ENCODE results near the gene SORCS1.

The SORCS1 gene

DNA sequence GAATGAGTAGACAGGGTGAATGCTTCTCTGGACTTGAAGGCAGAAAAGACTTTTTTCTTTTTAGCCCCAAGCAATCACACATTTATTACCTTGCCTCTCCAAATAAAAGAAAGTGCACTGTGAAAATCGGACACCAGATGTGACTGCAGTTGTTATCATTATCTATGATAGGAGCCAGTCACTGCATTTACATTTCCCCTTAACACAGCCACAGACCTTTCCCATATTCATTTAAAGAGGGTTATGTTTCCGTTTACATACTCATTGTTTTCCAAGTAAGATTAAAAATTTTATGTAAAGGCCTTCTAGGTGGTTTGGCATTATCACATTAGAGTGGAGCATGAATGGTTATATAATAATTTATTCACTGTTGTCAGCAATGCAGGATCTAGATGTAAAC is 586.8 kb downstream of the SORCS1 start:
- no peak for DNase-seq (ENCODE audit: low read depth)

DNA sequence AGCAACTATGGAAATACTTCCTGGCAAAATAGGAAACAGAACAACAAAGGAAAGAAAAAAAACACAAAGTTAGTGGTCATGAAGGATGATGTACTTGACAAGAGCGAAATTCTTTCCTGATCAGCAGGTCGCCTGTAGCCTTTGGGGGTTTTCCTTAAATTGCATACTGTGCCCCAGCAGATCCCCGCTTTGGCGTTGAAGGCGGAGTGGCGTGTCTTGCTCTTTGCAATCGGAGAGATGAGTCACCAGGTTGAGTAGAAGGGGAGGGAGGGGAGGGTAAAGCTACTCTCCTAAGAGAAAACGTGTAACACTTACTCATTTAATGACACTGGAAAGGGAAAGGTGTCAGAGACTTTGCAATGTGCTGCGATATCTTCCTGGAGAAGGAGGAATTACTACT is 587.2 kb downstream of the SORCS1 start:
- no peak for DNase-seq (ENCODE audit: low read depth)

DNA sequence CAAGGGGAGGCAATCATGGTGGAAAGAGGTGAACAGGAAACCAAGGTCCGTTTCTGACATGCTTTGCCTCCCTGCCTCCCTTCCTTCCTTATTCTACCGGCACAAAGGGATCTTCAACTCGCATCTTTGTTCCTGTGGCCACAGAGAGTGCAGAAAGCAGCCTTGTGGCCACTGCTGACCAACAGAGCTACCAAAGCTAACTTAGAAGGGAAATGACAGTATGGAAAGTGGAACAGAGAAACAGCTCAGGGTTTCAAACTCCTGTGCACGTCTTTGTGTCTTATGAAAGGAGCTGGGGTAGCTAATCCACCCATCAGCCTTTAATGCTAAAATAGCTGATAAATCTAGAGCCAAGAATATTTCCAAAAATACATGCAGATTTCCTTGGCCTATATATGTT is 588.0 kb downstream of the SORCS1 start:
- DNase-seq (ENCODE audit: low read depth), result no peak

DNA sequence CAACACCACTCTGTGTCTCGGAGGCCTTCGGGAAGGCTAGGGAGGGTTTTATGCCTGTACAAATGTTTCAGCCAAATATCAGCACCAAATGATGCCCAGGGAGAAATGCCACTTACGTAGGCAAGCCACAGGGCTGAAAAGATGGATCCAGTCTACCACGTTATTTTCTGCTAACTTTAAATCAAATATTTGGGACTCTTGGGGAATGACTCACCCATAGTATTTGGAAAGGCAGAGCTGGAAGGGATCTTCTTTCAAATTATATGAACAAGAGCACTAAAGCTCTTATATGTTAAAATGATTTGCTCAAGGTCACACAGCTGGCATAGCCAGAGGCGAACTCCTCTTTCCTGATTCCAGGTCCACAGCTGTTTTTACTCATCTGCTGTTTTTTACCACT is 591.4 kb downstream of the SORCS1 start:
- DNase-seq (ENCODE audit: low read depth), result no peak

DNA sequence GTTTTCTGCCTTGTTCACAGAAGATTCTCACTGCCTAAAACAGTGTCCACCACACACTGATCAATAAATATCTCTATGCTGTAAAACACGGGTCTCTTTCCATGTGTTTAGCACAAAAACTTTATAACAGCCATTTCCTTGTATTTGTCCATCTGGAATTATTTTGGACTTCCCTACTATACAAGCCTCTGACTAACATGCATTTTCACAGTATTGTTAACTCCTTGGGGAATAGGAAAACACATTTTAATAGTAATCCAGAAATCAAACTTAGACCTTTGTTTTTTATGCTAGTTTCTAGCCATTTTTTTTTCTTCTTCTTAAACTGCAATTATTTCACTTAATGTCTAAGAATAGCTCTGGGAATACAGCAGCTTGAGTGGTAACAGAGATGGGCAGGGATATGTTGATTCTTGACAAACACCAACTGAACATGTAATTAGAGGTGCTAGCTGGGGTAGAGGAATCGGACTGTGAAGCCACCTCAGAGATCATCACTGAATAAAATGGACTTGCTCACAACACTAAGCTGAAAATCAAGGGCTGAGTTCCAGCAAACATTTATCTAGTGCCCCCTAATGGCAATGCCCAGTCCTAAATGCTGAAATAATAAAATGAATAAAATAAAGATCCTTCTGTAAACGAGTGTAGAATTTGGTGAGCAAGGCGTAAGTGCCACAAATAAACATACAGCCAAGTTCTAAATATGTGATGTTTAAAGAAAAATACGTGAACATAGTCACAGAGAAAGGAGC is 593.1 kb downstream of the SORCS1 start:
- DNase-seq (ENCODE audit: low read depth), result no peak

DNA sequence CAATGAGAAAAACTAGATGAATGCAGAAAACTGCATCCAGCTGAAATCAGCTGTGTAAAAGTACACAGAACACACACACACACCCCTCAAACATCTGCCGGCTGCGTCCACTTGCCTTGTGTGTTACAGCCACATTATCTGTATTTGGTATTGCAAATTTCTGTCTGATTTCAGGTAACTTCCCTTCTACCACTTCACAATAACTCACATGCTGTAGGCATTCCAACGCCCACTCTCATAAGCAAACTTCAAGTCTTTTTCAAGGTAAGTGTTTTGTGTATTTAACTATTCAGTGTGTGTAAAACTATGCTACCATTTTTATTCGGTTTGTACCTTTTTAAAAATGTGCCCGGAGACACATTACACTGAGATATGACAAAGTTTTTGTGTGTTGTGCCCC is 594.2 kb downstream of the SORCS1 start:
- no peak for DNase-seq (ENCODE audit: low read depth)

DNA sequence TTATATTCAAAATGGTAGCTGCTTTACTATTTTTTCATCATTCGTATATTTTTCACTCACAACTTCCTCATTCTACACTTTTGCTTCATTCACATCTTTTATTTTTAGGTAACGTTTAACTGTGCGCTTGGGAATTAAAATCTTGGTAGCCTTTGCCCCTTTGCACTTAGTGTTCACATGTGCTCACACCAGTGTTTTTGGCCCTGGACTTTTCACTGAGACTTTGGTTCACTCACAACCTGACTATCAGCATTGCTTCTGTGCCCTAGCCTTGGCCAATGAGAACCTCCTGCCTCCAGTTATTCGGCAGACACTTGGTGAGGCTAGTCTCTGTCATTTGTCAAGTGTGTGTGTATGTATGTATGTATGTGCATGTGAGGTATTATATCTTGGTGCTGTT is 596.9 kb downstream of the SORCS1 start:
- no peak for DNase-seq (ENCODE audit: low read depth)

DNA sequence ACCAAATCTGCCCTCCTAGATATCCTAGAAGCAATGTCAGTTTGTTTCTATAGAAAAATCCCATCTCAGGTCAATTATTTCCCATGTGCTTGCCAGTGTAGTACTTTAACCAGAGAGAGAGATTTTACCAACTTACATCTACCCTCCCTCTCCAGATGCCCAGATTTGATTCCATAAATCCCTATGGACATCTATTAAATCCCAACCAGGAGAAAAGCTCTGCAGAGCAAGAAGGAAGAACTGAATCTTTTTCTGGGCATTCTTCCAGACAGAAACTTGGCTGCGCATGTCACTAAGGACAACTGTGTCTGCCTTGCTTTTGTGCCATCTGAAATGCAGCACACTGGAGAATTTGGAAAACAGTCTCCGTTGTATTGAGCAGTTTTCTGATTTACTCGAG is 597.6 kb downstream of the SORCS1 start:
- no peak for DNase-seq (ENCODE audit: low read depth)

DNA sequence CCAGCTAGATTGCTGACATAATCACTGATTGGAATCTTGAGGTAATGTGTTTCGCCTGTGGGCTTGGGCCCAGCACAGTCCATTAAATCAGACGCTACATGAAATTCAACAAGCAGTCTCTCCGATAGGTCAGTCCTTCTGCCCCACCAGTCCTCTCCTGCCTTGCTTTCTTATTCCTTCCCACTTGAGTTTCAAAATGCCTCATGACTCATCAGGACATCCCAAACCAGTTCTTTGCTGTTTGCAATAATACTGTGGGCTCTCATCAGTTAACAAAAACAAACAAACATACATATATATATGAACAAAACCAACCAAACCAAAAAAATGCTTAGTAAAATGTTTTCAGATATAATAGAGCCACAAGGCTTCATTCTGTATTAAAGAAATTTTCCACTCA is 599.0 kb downstream of the SORCS1 start:
- no peak for DNase-seq (ENCODE audit: low read depth)

DNA sequence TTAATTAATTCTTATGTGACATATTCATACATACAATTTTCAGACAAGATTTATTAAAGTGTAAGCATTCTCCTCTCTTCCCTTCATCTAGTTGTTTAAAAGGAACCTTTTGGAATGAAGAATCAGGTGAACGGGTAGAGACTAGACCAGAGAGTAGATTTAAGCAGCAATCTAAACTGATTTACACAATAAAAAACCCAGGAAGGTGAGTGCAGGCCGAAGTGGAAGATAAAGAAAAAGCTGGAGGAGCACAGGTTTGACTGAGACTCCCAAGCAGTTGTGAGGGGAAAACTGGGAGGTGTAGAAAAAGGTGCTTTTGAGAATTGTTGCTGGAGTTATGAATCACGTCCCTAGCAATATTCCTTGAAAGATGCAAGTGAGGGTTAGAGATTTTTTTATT is 601.1 kb downstream of the SORCS1 start:
- DNase-seq (ENCODE audit: low read depth), result no peak

DNA sequence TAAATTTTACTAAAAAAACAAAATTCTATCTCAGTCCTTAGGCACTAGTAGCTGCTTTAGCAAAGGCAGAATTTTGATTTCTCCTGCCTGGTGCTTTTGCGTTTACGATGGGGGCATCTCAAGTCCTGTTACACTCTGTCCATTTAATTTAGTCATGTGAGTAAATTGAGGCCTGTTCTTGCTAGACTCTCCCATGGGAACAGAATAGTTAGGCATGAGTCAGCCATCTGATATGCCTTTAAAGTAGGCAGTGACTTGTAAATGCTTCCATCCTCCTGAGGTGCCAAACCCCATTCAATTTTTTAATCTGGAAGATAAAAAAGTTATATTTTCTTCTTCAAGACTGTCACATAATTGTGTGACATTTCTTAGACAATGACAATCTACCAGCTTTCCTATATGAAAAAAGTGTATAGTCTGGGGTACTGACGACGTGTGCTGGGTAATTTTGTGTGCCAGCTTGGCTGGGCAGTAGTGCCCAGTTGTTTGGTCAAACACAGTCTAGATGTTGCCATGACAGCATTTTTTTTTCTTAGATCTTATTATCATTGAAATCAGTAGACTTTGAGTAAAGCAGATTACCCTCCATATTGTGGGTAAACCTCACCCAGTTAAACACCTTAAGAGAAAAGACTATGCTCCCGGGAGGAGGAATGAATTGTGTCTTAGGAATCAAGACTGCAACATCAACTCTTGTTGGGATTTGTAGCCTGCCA is 603.4 kb downstream of the SORCS1 start:
- no peak for DNase-seq (ENCODE audit: low read depth)

DNA sequence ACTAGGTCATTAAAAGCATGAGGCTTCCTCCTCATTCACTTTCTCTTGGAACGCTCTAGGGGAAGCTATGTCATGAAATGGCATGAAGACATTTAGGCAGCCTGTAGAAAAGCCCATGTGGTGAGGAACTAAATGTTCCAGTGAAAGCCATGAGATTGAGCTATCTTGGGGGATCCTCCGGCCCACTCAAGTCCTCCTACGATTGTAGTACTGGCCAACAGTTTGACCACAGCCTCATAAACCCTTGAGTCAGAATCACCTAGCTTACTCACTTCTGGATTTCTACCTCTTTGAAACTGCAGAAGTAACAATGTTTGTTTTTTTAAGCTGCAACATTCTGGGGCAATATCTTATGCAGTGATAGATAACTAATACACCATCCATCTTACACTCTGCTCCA is 605.1 kb downstream of the SORCS1 start:
- no peak for DNase-seq (ENCODE audit: low read depth)

DNA sequence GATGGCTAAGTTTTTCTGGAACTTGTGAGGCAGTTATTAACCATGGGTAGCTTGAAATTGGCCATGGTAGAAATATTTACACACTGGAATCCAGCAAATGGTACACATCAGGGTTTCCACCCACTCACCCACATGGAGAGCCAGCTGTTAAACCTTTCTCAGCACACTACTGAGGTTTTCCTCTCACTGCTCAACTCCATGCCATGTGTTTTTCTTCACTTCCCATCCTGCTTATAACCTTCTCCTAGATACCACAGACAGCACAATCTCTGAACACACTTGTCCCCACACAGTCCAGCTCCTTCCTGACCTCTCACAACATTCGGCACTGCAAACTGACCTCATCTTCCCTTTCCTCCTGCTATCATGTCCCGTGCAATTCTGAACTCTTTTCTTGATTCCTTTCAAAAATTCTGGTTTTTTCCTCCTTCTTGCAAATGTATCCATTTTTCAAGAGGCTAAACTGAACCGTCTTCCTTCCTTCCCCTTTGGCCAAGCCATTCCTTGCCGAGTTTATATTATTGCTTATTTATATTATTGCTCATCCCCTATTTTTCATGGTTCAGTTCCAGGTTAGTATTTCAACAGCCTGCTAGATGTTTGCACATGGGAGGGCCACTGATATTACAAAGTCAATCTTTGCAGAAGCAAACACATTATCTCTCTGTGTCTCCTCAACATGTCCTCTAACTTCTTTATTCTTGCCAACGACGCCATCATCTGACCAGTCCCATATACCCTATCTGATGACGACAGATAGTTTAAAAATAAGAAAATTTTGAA is 606.4 kb downstream of the SORCS1 start:
- no peak for DNase-seq (ENCODE audit: low read depth)

DNA sequence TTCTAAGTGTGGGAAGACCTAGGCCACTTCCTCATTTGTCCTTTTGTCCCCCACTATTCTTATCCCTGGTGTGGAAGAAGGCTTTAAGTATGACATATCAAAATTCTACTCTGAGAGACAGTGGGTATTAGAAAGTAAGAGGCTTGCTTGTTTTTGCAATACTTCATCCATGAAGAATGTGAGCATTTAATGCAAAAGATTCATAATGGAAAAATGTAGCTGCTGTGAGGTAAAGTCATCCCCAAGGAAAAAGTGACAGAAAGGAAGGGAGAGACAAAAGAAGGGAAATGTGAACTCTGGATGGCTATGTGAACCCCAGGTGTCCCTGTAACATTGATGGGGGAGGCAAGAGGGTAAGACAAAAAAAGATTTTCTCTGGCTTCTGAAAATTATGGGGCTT is 607.5 kb downstream of the SORCS1 start:
- DNase-seq (ENCODE audit: low read depth), result no peak

DNA sequence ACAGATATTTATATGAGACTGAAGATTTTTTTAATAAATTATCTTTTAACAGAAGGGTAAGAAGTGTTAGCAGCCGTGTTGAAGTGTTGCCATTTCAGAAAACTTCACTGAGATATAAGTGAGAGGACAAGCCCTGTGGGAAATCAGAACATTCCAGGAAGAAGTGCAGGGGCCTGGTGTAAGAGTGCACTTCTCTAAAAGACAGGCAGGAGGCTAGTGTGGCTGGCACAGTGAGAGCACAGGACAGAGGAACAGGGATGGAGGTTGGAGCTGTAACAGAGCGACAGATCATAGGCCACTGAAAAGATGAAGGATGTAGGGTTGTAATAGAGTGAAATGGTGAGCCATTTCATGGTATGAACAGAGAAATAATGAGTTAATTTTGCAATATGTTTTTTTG is 608.9 kb downstream of the SORCS1 start:
- DNase-seq (ENCODE audit: low read depth), result no peak

DNA sequence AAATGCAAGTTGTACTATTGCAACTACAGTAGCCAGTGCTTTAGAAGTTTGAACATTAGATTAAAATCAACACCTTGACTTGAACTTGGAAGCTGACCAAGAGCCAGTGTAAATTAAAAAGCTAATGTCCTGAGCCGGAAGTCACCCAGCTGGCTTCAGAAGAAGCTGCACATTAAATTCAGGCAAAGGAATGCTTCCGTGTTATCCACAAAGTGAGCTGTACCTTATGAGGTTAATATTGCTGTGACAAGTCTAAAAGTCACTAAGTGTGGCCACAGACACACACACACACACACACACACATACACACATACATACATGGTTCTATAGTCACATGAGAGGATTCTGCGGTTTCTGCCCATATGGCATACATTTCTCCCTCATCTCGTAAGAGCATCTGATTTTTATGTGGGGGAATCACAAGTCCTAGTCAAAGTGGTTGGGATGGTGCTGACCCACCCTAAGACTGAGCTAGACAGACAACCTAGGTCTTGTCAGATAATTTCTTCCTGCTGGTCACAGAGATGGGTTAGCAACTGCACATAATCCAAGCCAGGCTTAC is 612.9 kb downstream of the SORCS1 start:
- DNase-seq (ENCODE audit: low read depth), result no peak

DNA sequence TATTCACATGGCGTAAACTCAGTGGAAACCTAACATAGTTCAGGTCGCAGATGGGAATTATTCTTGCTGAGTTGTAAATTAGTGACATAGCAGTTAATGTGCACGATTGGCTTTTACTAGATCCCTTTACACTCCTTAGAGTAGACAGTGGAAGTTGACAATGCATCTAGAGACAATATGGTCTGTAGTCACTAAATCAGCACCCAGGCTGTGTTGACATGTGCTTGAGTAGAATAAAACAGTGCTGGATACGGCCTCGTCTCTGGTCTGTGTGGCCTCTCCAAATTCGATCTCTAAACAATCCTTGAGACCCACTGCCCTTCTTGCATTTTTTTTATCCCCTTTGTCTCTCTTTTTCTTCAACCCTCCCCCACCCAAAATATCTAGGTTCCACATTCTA is 615.7 kb downstream of the SORCS1 start:
- DNase-seq (ENCODE audit: low read depth), result no peak

DNA sequence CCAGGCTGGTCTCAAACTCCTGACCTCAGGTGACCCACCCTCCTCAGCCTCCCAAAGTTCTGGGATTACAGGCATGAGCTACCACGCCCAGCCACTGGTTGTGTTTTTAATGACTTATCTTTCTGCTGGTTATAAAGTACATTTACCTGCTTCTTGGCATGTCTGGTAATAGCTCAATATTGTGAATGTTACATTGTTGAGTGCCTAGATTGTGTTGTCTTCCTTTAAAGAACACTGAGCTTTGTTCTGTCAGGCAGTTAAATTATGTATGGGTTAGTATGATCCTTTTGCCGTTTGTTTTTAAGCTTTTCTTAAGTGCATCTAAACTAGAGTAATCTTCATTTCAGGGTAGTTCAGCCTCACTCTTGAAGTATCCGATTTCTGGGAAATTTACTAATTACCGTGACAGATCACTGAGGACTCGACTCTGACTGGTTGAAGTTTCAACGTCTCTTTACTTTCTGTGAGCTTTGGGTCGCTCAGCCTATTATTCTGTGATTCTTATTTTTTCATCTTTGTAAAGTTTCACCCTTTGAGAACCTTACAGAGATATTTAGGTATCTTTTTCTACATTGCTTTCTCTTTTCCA is 617.4 kb downstream of the SORCS1 start:
- no peak for DNase-seq (ENCODE audit: low read depth)

DNA sequence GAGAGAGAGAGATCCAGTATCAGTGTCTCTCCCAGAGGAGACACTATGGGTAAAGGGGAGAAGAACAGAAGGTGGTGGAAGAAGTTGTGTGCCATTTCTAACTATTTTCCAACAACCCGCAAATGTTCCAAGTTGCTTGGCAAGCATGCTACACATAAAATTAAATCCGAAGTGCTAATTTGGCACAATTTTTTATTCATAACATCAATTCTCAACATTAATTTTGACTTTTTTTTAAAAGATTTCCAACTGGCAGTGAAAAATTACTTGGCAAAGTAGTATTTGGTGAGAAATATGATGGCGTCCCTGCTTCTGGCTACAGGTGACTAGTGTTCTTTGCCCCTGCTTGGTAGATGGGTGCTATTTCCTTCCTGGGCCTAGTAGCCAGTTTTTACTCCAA is 622.0 kb downstream of the SORCS1 start:
- no peak for DNase-seq (ENCODE audit: low read depth)

DNA sequence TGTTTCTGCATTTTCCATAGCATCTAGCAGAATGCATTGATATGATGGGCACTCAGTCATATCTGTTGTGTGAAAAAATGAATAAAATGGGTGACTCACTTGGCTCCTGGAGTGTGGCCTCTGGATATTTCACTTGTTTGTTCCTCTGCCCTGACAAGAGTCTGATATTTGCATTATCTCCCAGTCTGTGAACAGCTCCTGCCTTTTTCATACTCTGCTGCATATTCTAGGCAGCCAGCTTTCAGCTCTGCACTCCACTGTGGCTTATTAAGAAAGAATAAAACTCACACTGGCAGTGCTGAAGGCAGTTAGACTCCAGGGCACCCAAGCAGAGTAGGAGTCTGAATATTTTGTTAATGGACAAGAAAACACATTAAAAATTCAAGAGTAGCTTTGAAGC is 623.9 kb downstream of the SORCS1 start:
- no peak for DNase-seq (ENCODE audit: low read depth)

DNA sequence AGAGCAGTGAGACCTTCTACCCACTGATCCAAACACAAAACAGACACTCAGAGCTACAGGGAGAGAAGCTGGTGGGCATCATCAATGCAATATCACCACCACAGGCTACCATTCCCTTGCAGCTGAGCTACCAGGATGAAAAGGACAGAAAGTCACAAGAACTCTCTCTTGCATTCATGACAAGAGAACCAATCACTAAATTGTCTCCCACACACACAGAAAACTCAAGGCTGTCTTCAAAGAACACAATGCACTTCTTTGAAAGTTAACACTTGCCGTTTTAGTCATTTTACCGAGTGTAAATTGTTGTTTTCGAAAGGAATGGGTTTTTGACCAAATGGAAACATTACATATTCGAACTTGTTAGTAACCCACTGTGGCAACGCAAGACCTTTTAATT is 626.6 kb downstream of the SORCS1 start:
- no peak for DNase-seq (ENCODE audit: low read depth)

DNA sequence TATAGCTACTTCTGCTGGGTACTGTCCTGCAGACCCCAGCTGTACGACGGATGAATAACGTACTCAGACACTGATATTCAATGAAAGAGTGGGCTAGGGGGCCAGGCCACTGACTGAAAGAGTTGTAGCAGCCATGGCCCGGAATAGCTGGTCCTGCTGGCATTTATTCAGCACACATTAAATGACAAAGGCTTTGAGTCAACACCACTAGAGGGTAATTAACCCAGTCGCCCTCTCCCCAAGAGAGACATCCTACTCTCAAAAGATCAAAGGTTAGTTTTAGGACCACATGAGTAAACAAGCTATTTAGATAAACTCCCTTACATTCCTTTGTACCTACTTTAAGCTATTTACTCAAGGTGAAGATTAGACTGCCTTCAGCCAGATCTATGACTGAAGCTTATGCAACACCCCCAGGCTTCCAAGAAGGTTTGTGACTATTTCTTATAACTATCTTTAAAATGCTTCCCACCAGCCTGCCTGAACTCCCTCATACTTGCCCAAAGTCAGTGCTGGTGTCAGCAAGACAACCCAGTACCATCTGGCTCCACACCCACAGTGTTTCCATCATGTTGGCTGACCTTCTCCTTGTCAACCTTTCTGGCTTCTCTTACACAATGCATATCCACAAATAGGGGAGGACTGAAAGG is 629.1 kb downstream of the SORCS1 start:
- DNase-seq (ENCODE audit: low read depth), result no peak

Measured in T-helper 22 cell (primary cell).